HFF-Myc (cell line): Measurements from ENCODE around the gene LSM8.
"Not testable (repeated sequence)": the region's sequence is repeated elsewhere in the genome, so short reads cannot be mapped to it uniquely, and the experiment has no call there.

Source experiments
- DNase-seq: peaks from one replicate; pipeline ENCODE4 v3.0.0-alpha.2; 2011; ENCODE audit warnings: low read depth; ENCODE audit errors: extremely low read depth
- H3K4me3 ChIP-seq: replicated peaks from 2 replicates; pipeline ENCODE4 v1.5.1; 2011; ENCODE audit warnings: low read depth, mild to moderate bottlenecking, control low read depth, low read length
- TF ChIP-seq, protein P1 (sequence below): IDR thresholded peaks from 2 replicates; pipeline ENCODE4 v1.5.1; 2012; ENCODE audit warnings: mild to moderate bottlenecking, low read depth, low read length, control low read depth; ENCODE audit errors: missing control alignments

The LSM8 gene

DNA sequence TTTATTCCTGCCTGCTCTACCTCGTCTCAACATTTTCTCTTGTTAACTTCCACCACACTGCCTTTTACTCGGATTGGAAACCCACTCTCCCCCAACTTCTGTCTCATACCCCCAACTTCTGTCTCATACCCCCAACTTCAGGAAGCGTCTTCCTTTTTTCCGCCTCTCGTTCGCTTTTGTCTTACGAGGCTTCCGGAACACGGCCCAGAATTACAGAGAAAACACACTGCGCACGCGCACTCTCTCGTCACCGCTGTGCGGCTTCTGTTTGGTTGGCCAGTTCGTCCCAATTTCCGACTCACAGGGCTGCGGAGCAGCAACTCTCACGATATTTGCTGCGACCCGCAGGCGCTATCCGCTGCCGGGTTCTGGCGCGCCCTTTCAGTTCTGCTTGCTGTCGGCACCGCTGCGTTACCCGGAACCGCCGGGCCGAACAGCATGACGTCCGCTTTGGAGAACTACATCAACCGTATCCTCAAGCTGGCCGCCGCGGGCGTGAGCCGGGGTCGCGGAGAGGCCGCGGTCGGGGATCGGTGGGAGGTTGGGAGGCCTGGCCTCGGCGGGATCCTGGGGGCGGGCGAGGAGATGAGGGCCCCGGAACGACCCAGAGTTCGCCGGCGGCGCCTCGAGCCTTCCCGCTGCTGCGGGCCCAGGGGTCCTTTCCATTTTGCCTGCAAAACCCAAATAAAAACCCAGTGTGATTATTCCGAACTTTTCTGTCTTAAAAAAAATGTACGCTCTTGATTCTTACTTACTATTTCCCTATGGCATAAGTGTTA is at the start of gene LSM8:
LSM8 (plus strand) TSS at position 379 of the 779 bp plus-strand sequence; CDS start at position 439, 60 bp downstream.
- peak; percentile 97 for DNase-seq
- TF ChIP-seq, protein P1, sequence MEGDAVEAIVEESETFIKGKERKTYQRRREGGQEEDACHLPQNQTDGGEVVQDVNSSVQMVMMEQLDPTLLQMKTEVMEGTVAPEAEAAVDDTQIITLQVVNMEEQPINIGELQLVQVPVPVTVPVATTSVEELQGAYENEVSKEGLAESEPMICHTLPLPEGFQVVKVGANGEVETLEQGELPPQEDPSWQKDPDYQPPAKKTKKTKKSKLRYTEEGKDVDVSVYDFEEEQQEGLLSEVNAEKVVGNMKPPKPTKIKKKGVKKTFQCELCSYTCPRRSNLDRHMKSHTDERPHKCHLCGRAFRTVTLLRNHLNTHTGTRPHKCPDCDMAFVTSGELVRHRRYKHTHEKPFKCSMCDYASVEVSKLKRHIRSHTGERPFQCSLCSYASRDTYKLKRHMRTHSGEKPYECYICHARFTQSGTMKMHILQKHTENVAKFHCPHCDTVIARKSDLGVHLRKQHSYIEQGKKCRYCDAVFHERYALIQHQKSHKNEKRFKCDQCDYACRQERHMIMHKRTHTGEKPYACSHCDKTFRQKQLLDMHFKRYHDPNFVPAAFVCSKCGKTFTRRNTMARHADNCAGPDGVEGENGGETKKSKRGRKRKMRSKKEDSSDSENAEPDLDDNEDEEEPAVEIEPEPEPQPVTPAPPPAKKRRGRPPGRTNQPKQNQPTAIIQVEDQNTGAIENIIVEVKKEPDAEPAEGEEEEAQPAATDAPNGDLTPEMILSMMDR: no peak
- peak within 1 kb of the TSS; percentile 62 for H3K4me3 ChIP-seq

DNA sequence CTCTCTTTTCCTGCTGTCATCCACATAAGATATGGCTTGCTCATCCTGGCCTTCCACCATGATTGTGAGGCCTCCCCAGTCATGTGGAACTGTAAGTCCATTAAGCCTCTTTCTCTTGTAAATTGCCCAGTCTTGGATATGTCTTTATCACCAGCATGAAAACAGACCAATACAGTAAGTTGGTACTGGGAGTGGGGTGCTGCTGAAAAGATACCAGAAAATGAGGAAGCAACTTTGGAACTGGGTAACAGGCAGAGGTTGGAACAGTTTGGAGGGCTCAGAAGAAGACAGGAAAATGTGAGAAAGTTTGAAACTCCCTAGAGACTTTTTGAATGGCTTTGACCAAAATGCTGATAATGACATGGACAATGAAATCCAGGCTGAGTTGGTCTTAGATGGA is 49.5 kb upstream of the LSM8 start:
- not testable (repeated sequence) for H3K4me3 ChIP-seq

DNA sequence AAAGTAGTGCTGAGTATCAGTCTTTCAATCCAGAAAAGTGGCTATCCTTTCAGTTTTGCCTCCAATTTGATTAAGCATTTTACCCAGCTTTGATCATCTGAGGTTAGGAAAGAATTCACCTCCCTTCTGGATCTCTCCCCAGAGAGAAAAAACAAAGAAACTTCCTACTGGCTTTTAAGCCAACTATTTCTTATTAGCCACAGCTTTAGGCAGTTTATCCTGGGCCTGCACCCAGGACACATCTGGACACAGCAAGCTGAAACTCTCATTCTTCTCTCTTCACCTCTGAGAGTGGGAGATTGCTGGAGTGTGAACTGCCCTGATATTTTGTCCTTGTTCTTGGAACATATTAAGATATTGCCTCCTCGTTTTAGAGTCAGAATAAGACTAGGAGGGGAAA is 43.5 kb upstream of the LSM8 start:
- TF ChIP-seq, protein P1: no peak
- no peak for DNase-seq
- H3K4me3 ChIP-seq: no peak overlapping the region

More for the DNA sequence above, 49.5 kb upstream of the LSM8 start:
- not testable (repeated sequence) for DNase-seq

DNA sequence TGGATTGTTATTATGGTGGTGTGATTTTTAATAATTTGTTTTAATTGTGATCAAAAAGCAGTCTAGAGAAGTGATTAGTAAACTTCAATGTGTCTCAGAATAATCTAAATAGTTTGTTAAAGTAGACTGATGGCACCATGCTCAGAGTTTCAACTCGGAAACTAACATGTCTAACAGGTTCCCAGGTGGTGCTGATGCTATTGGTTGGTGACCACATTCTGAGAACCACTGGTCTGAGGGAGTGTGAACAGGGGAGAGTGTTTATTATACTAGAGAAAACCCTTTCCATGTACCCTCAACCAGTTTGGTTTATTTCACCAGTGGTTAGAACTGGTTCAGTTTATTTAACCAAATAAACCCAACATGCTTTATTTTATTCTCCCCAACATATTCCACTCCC is 42.0 kb upstream of the LSM8 start:
- no peak overlapping the region for H3K4me3 ChIP-seq
- TF ChIP-seq, protein P1: no peak
- no peak for DNase-seq

DNA sequence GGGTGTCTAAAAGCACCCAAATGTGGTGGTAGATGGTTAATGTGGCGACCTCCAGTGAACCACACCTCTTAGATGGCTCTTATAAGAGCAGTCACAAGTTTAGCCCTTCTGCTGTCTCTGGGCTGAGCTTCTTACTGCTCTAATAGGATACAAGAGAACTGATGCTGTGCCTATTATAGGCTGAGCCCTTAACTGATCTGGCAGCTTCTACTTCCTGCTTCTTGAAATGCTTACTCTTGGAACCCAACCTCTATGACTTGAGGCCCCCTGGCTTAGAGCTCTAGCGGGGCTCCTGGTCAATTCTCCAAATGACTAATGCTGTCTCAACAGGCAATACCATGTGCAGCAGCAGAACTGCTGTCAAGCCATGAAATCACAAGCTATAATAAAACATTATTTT is 35.0 kb upstream of the LSM8 start:
- H3K4me3 ChIP-seq: no peak overlapping the region
- DNase-seq: no peak
- TF ChIP-seq, protein P1: no peak

DNA sequence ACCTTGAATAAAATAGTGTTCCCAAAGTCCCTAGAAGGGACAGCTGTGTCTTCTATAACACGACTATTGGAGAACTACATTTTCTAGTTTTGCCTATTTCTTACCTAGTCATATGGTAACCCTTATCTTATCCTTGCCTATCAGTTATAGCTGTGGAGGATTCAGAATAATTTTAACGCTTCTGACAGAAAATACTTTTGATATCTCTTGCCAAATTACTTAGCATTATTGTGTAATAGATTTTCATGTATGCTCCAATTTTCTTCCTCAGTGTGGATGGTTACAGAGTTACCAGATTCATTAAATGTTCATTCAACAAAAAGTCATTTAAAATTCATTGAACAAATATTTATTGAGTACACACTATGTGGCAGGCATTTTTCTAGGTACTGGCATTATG is 34.6 kb upstream of the LSM8 start:
- no peak overlapping the region for H3K4me3 ChIP-seq
- no peak for DNase-seq
- TF ChIP-seq, protein P1: no peak

DNA sequence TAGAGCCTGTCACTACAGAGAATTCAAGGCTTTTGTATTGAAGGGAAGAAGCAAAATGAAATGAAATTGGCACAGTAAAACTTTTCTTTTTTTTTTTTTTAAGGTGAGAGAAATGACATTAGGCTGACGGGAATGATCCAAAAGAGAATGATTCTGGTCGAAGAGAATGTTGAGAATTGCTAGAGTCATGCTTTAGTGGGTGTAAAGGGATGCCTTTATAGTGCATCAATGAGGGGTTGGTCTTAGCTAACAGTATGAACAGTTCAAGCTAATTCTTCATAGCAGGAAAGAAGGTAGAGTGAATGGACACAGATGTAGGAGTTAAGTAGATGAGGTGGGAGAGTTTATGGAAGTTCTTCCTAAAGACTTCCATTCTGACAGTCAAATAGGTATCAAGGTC is 32.3 kb upstream of the LSM8 start:
- no peak overlapping the region for H3K4me3 ChIP-seq
- DNase-seq: no peak
- TF ChIP-seq, protein P1: no peak
